ENCODE measurements around the gene PLA2G3.

The PLA2G3 gene

GRCh38 chr22:31130873-31131272, 9.4 kb downstream of the PLA2G3 start:
- no peak overlapping the region for H3K4me2 ChIP-seq (ENCODE audit: low read depth, low read length, poor library complexity, severe bottlenecking)

GRCh38 chr22:31128156-31128555, 12.2 kb downstream of the PLA2G3 start:
- H2AFZ ChIP-seq (ENCODE audit: low read depth, low read length, severe bottlenecking): no peak overlapping the region
- no peaks in the 10 kb centered on the region for H3K27me3 ChIP-seq (ENCODE audit: low read length)
- TF ChIP-seq CTCF (IDR thresholded peaks at IDR 0.05; ENCODE audit: insufficient read depth, low read length, poor library complexity, severe bottlenecking) (no peak), EZH2phosphoT487 (conservative IDR thresholded peaks at IDR 0.05; ENCODE audit: low read length) (no peak)
- no peak overlapping the region for H3K27ac ChIP-seq (ENCODE audit: low read depth, low read length)
- H3K79me2 ChIP-seq (ENCODE audit: insufficient read depth, low read length): no peaks in the 10 kb centered on the region
- no peaks in the 10 kb centered on the region for H3F3A ChIP-seq (ENCODE audit: insufficient read depth)
- H3K4me2 ChIP-seq (ENCODE audit: low read depth, low read length, poor library complexity, severe bottlenecking): no peak overlapping the region
- H4K20me1 ChIP-seq (ENCODE audit: low read depth, low read length): no peaks in the 10 kb centered on the region
- H3K9me3 ChIP-seq (ENCODE audit: insufficient read depth, low read length): no peaks in the 10 kb centered on the region
- no peaks in the 10 kb centered on the region for H3K36me3 ChIP-seq (ENCODE audit: low read length)
- no peak overlapping the region for H3K4me3 ChIP-seq (ENCODE audit: insufficient read depth, low read length, poor library complexity, severe bottlenecking)
- no peaks in the 10 kb centered on the region for H3K9me2 ChIP-seq (replicated peaks; ENCODE audit: insufficient read depth, low read length)
- H3K9ac ChIP-seq (ENCODE audit: low read length): no peak overlapping the region

More at GRCh38 chr22:31130873-31131272, 9.4 kb downstream of the PLA2G3 start:
- Histone ChIP-seq H3K9ac (ENCODE audit: low read length) (no peak overlapping the region), H3K9me3 (ENCODE audit: insufficient read depth, low read length) (no peaks in the 10 kb centered on the region), H3K4me3 (ENCODE audit: insufficient read depth, low read length, poor library complexity, severe bottlenecking) (no peak overlapping the region), H4K20me1 (ENCODE audit: low read depth, low read length) (no peaks in the 10 kb centered on the region), H3K27ac (ENCODE audit: low read depth, low read length) (no peak overlapping the region), H3K27me3 (ENCODE audit: low read length) (no peaks in the 10 kb centered on the region), H3K36me3 (ENCODE audit: low read length) (no peaks in the 10 kb centered on the region), H3F3A (ENCODE audit: insufficient read depth) (no peaks in the 10 kb centered on the region), H3K9me2 (replicated peaks; ENCODE audit: insufficient read depth, low read length) (no peaks in the 10 kb centered on the region), H2AFZ (ENCODE audit: low read depth, low read length, severe bottlenecking) (no peak overlapping the region), H3K79me2 (ENCODE audit: insufficient read depth, low read length) (no peaks in the 10 kb centered on the region)
- TF ChIP-seq EZH2phosphoT487 (conservative IDR thresholded peaks at IDR 0.05; ENCODE audit: low read length): no peak
- no peak for TF ChIP-seq CTCF (IDR thresholded peaks at IDR 0.05; ENCODE audit: insufficient read depth, low read length, poor library complexity, severe bottlenecking)

- no peaks in the 10 kb centered on the region for H3K79me2 ChIP-seq (ENCODE audit: insufficient read depth, low read length)
- H3K9me3 ChIP-seq (ENCODE audit: insufficient read depth, low read length): no peaks in the 10 kb centered on the region
- H3K36me3 ChIP-seq (ENCODE audit: low read length): no peaks in the 10 kb centered on the region
- no peak overlapping the region for H3K4me2 ChIP-seq (ENCODE audit: low read depth, low read length, poor library complexity, severe bottlenecking)
- H3K27ac ChIP-seq (ENCODE audit: low read depth, low read length): no peak overlapping the region
- no peak overlapping the region for H2AFZ ChIP-seq (ENCODE audit: low read depth, low read length, severe bottlenecking)
- H3K27me3 ChIP-seq (ENCODE audit: low read length): no peaks in the 10 kb centered on the region
- H3F3A ChIP-seq (ENCODE audit: insufficient read depth): no peaks in the 10 kb centered on the region
- H4K20me1 ChIP-seq (ENCODE audit: low read depth, low read length): no peaks in the 10 kb centered on the region
- H3K4me3 ChIP-seq (ENCODE audit: insufficient read depth, low read length, poor library complexity, severe bottlenecking): no peak overlapping the region
- no peaks in the 10 kb centered on the region for H3K9me2 ChIP-seq (replicated peaks; ENCODE audit: insufficient read depth, low read length)
- TF ChIP-seq CTCF (IDR thresholded peaks at IDR 0.05; ENCODE audit: insufficient read depth, low read length, poor library complexity, severe bottlenecking): no peak
- no peak for TF ChIP-seq EZH2phosphoT487 (conservative IDR thresholded peaks at IDR 0.05; ENCODE audit: low read length)
- H3K9ac ChIP-seq (ENCODE audit: low read length): no peak overlapping the region
Measured at GRCh38 chr22:31127181-31127772, 13.0 kb downstream of the PLA2G3 start.
